Sigmoid colon (tissue), 7 donors: Measurements from ENCODE around the gene CCNA2. TPM values are rescaled to one million over a fixed set of nuclear protein-coding genes. Genes with fewer than 3 reads are reported as not detected.

Source experiments
- DNase-seq: peaks from one replicate; pipeline ENCODE4 v3.0.0-alpha.2; 2019
- H3K27ac ChIP-seq, 4 donors: fragments of 200-600 bp; sonication (generic); one replicate each; pipeline ENCODE4 v1.5.1; 2016 to 2019; ENCODE audit warnings: mild to moderate bottlenecking in 1 of 4
- H3K27me3 ChIP-seq, 3 donors: fragments of 200-600 bp; sonication (generic); one replicate each; pipeline ENCODE4 v1.5.1; 2019; ENCODE audit warnings: mild to moderate bottlenecking in 1 of 3
- H3K36me3 ChIP-seq, 4 donors: fragments of 200-600 bp; sonication (generic); one replicate each; pipeline ENCODE4 v1.5.1; 2016 to 2019
- H3K4me1 ChIP-seq, 4 donors: fragments of 200-600 bp; sonication (generic); one replicate each; pipeline ENCODE4 v1.5.1; 2017 to 2019
- H3K4me3 ChIP-seq, 4 donors: fragments of 200-600 bp; sonication (generic); one replicate each; pipeline ENCODE4 v1.5.1; 2017 to 2019; ENCODE audit warnings: mild to moderate bottlenecking in 2 of 4, moderate library complexity in 1 of 4
- H3K9me3 ChIP-seq, 4 donors: fragments of 200-600 bp in 3 of 4; sonication (generic) in 3 of 4; one replicate each; pipeline versions ENCODE4 v1.5.1 to v1.6.1; 2013 to 2019
- CTCF ChIP-seq, 4 experiments: fragments of 450-650 bp in 3 of 4; fragments of 200-600 bp in 1 of 4; IDR thresholded peaks; one replicate each; pipeline ENCODE4 v1.5.1; 2016 to 2019; ENCODE audit warnings: antibody characterized with exemption in 4 of 4, mild to moderate bottlenecking in 3 of 4, moderate library complexity in 2 of 4
- EP300 ChIP-seq, 4 donors: sonication (generic); formaldehyde crosslinking; IDR thresholded peaks; one replicate each; pipeline ENCODE4 v1.6.1; 2017; ENCODE audit warnings: antibody characterized with exemption in 4 of 4
- POLR2A ChIP-seq, 2 donors: fragments of 450-650 bp; IDR thresholded peaks; one replicate each; pipeline ENCODE4 v1.6.1; 2016; ENCODE audit warnings: antibody characterized with exemption in 2 of 2, mild to moderate bottlenecking in 2 of 2, moderate library complexity in 2 of 2
- POLR2AphosphoS5 ChIP-seq, 4 donors: sonication (generic); formaldehyde crosslinking; IDR thresholded peaks; one replicate each; pipeline ENCODE4 v1.6.1; 2017; ENCODE audit warnings: antibody characterized with exemption in 4 of 4
- WGBS, 2 donors: extraction: QIAGEN DNeasy Blood & Tissue Kit; methylation state at CpG; one replicate each; pipeline ENCODE4 v1.1.7; 2013; 5-methylcytosine and 5-hydroxymethylcytosine counted together
- intact Hi-C: fragments of 100-400 bp; cut with DNase I; formaldehyde crosslinking; loops from one replicate; pipeline ENCODE4 v1.15.1; 2023
- polyA plus RNA-seq, 3 donors: library from polyadenylated mRNA; stranded (reverse); fragments of 200-250 nt; gene quantifications; one replicate each; pipeline ENCODE4 v1.2.3, GENCODE V29; 2013
- total RNA-seq, 4 donors: library from RNA; depleted of rRNA; stranded (reverse); fragments of >200 nt; gene quantifications; one replicate each; pipeline ENCODE4 v1.1.0, GENCODE V29; 2016
- donor health status: healthy with polysubstance abuse.
- donor health status: Bipolar disorder and iron deficiency.
- donor health status: healthy.

Gene CCNA2
- 1 to 10 TPM; 2.1 to 2.3 (median 2.2) TPM for total RNA-seq
- 10 to 100 TPM in 2 of 3 donors, 1 to 10 TPM in 1; 3.0 to 22.8 (median 10.9) TPM for polyA plus RNA-seq

- peak within 1 kb of the TSS; percentile 77 to 85 (median 80) for H3K27ac ChIP-seq
- H3K4me3 ChIP-seq, result peak within 1 kb of the TSS; percentile 44 to 62 (median 54)
- no peaks in the 10 kb centered on the region for H3K9me3 ChIP-seq
- H3K36me3 ChIP-seq, result peaks cover 0 to 31% (median 0%) of the 10 kb centered on the region in 4 donors
- 0% methylated on average over 63 of the region's 63 CpGs for WGBS, 2 donors
- DNase-seq, result peak; percentile 98
- no peak for TF ChIP-seq CTCF (IDR thresholded peaks at IDR 0.05)
- TF ChIP-seq EP300 (IDR thresholded peaks at IDR 0.05), result no peak
- peak; percentile 32 to 79 (median 74) for TF ChIP-seq POLR2AphosphoS5 (IDR thresholded peaks at IDR 0.05)
- TF ChIP-seq POLR2A (IDR thresholded peaks at IDR 0.05), result peak in 1 of 2 donors; percentile 47
- intact Hi-C loops, result loop anchor here (5.0 kb wide), 2 partner anchors 44 to 126 kb away; partner anchors contain the start of gene ANXA5
- no peaks in the 10 kb centered on the region for H3K27me3 ChIP-seq
- H3K4me1 ChIP-seq, result peaks cover 0 to 20% (median 9%) of the 10 kb centered on the region in 4 donors
Observed at GRCh38 chr4:121823505-121824170, at the start of gene CCNA2. CCNA2 (minus strand) TSS chr4:121823883; CDS start chr4:121823628, 255 bp downstream.

- no peaks in the 10 kb centered on the region for H3K9me3 ChIP-seq
- intact Hi-C loops, result loop anchor here (5.0 kb wide), 4 partner anchors 48 to 282 kb away; partner anchors contain the start of genes ANXA5, BLTP1, CCNA2 and EXOSC9
- H3K4me1 ChIP-seq, result peaks cover 0 to 14% (median 6%) of the 10 kb centered on the region in 4 donors
- DNase-seq, result peak; percentile 99
- no peaks in the 10 kb centered on the region for H3K27me3 ChIP-seq
- peak within 1 kb of the TSS; percentile 59 to 91 (median 76) for H3K4me3 ChIP-seq
- TF ChIP-seq POLR2A (IDR thresholded peaks at IDR 0.05) (peak; percentile 56 to 65), CTCF (IDR thresholded peaks at IDR 0.05) (no peak), POLR2AphosphoS5 (IDR thresholded peaks at IDR 0.05) (peak; percentile 81 to 95 (median 91)), EP300 (IDR thresholded peaks at IDR 0.05) (no peak)
- peak within 1 kb of the TSS; percentile 86 to 97 (median 90) for H3K27ac ChIP-seq
- 0 to 1% methylated on average over 58 of the region's 58 CpGs for whole genome bisulfite sequencing, 2 donors
- peaks cover 0 to 18% (median 0%) of the 10 kb centered on the region in 4 donors for H3K36me3 ChIP-seq
Observed at GRCh38 chr4:121869841-121870822, 46.4 kb upstream of the CCNA2 start, which contains the start of gene BBS7. BBS7 (minus strand) TSS chr4:121870474; CDS start chr4:121870313, 161 bp downstream.

GRCh38 chr4:121863799-121864198 is 40.1 kb upstream of the CCNA2 start:
- intact Hi-C loops, result no loop called here
- Histone ChIP-seq H3K9me3 (no peaks in the 10 kb centered on the region), H3K4me3 (no peak overlapping the region), H3K4me1 (peaks cover 0 to under 1% (median 0%) of the 10 kb centered on the region in 4 donors), H3K27me3 (no peaks in the 10 kb centered on the region), H3K36me3 (peaks cover 0 to 63% (median 2%) of the 10 kb centered on the region in 4 donors), H3K27ac (no peak overlapping the region)
- no peak for DNase-seq
- no peak for TF ChIP-seq POLR2A (IDR thresholded peaks at IDR 0.05)
- TF ChIP-seq CTCF (IDR thresholded peaks at IDR 0.05), result no peak
- no peak for TF ChIP-seq POLR2AphosphoS5 (IDR thresholded peaks at IDR 0.05)
- TF ChIP-seq EP300 (IDR thresholded peaks at IDR 0.05), result no peak
- 88 to 92% methylated on average over 7 of the region's 7 CpGs for WGBS, 2 donors

- no peak for TF ChIP-seq POLR2AphosphoS5 (IDR thresholded peaks at IDR 0.05)
- TF ChIP-seq CTCF (IDR thresholded peaks at IDR 0.05), result no peak
- no peak for TF ChIP-seq EP300 (IDR thresholded peaks at IDR 0.05)
- no peak for TF ChIP-seq POLR2A (IDR thresholded peaks at IDR 0.05)
- DNase-seq, result no peak
- 19 to 70% methylated on average over 2 of the region's 2 CpGs for WGBS, 2 donors
- Histone ChIP-seq H3K4me3 (no peak overlapping the region), H3K9me3 (no peaks in the 10 kb centered on the region), H3K27me3 (no peaks in the 10 kb centered on the region), H3K36me3 (peaks cover 0 to 62% (median 4%) of the 10 kb centered on the region in 4 donors), H3K4me1 (no peaks in the 10 kb centered on the region), H3K27ac (no peak overlapping the region)
- intact Hi-C loops, result no loop called here
Observed at GRCh38 chr4:121861426-121861825, 37.7 kb upstream of the CCNA2 start.
